Mucosa of rectum (tissue), 2 donors: ENCODE data around the gene UGT2B17.
"Not testable (repeated sequence)": the region's sequence is repeated elsewhere in the genome, so short reads cannot be mapped to it uniquely, and the experiment has no call there.

Experiments
- H3K27ac ChIP-seq, 2 donors: one replicate each; pipeline ENCODE4 v1.7.0; 2013; ENCODE audit warnings: inconsistent platforms in 2 of 2, low read depth in 2 of 2, low read length in 2 of 2
- H3K27me3 ChIP-seq, 2 donors: one replicate each; pipeline ENCODE4 v1.7.0; 2013; ENCODE audit warnings: low read length in 2 of 2; ENCODE audit not compliant: control insufficient read depth in 2 of 2, insufficient read depth in 2 of 2
- H3K36me3 ChIP-seq, 2 donors: one replicate each; pipeline ENCODE4 v1.7.0; 2013; ENCODE audit warnings: low read length in 2 of 2; ENCODE audit not compliant: control insufficient read depth in 2 of 2, insufficient read depth in 2 of 2
- H3K4me1 ChIP-seq, 2 donors: one replicate each; pipeline ENCODE4 v1.7.0; 2013; ENCODE audit warnings: low read length in 2 of 2, mild to moderate bottlenecking in 1 of 2; ENCODE audit not compliant: control insufficient read depth in 2 of 2, insufficient read depth in 2 of 2
- H3K4me3 ChIP-seq, 2 donors: one replicate each; pipeline ENCODE4 v1.7.0; 2013; ENCODE audit warnings: low read length in 2 of 2
- H3K9ac ChIP-seq, 2 donors: one replicate each; pipeline ENCODE4 v1.7.0; 2013; ENCODE audit warnings: low read length in 2 of 2, low read depth in 1 of 2, mild to moderate bottlenecking in 1 of 2
- H3K9me3 ChIP-seq, 2 donors: one replicate each; pipeline ENCODE4 v1.7.0; 2013; ENCODE audit warnings: low read length in 2 of 2; ENCODE audit not compliant: control insufficient read depth in 2 of 2
- donor health status: healthy.
- donor health status: Normal muscosa, but diverticular disease.

The UGT2B17 gene

GRCh38 chr4:68535974-68536373 is 40.1 kb downstream of the UGT2B17 start:
- Histone ChIP-seq H3K27ac (no peak overlapping the region), H3K4me1 (no peaks in the 10 kb centered on the region), H3K9ac (no peak overlapping the region), H3K9me3 (peaks cover 0 to 4% of the 10 kb centered on the region in 2 donors), H3K27me3 (no peaks in the 10 kb centered on the region), H3K4me3 (no peak overlapping the region), H3K36me3 (peaks cover 0 to 26% of the 10 kb centered on the region in 2 donors)

- not testable (repeated sequence) for H3K36me3 ChIP-seq, H3K9ac ChIP-seq, H3K4me3 ChIP-seq, H3K4me1 ChIP-seq, H3K9me3 ChIP-seq, H3K27ac ChIP-seq, H3K27me3 ChIP-seq
Measured at GRCh38 chr4:68522232-68522631, 53.9 kb downstream of the UGT2B17 start.

DNA sequence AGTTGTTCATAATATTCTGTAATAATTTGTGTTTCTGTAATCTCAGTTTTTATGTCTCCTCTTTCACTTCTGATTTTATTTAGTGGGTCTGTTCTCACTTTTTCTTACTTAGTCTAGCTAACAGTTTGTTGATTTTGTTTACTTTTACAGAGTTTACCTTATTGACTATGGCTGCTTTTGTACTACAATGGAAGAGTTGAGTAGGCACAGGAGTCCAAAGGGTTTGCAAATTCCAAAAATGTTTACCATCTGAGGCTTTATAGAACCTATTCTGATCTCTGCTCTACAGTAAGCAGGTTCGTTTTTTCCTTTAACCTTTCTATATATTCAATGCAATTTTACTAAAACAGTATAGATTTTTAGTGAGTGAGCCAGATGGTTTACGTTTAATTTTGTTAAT is 55.1 kb downstream of the UGT2B17 start:
- Histone ChIP-seq H3K4me3 (no peak overlapping the region), H3K4me1 (no peaks in the 10 kb centered on the region), H3K9me3 (no peaks in the 10 kb centered on the region), H3K27me3 (no peaks in the 10 kb centered on the region), H3K36me3 (no peaks in the 10 kb centered on the region), H3K27ac (no peak overlapping the region), H3K9ac (no peak overlapping the region)

DNA sequence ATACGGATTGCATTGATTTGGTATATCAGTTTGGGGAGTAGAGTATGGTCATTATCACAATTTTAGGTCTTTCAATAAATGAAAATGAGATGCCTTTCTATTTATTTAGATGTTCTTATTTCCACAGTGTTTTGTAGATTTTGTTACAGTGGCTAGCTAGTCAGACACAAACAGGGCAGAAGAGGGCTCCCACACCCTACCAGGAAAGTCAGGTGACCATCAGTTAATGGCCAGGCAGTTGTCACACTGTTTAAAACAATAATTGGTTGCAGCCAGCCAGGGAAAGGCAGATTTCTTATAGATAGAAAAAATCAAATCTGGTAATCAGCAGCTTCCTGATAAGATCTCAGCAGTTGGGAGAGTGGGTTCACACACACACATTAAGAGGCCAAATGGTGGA is 57.2 kb downstream of the UGT2B17 start:
- H3K36me3 ChIP-seq = no peaks in the 10 kb centered on the region
- no peaks in the 10 kb centered on the region for H3K4me1 ChIP-seq
- no peaks in the 10 kb centered on the region for H3K9me3 ChIP-seq
- no peak overlapping the region for H3K9ac ChIP-seq
- H3K4me3 ChIP-seq = no peak overlapping the region
- no peak overlapping the region for H3K27ac ChIP-seq
- H3K27me3 ChIP-seq = no peaks in the 10 kb centered on the region

DNA sequence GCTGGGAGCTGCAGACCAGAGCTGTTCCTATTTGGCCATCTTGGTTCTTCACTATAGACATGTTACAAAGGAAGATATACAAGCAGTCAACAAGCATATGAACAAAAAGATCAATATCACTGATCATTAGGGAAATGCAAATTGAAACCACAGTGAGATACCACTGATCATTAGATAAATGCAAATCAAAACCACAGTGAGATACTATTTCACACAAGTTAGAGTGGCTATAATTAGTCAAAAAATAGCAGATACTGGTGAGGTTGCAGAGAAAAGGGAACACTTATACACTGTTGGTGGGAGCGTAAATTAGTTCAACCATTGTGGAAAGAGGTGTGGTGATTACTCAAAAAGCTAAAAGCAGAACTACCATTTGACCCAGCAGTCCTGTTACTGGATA is 70.7 kb downstream of the UGT2B17 start:
- not testable (repeated sequence) for H3K9me3 ChIP-seq, H3K4me1 ChIP-seq, H3K36me3 ChIP-seq, H3K27me3 ChIP-seq, H3K4me3 ChIP-seq, H3K9ac ChIP-seq, H3K27ac ChIP-seq

DNA sequence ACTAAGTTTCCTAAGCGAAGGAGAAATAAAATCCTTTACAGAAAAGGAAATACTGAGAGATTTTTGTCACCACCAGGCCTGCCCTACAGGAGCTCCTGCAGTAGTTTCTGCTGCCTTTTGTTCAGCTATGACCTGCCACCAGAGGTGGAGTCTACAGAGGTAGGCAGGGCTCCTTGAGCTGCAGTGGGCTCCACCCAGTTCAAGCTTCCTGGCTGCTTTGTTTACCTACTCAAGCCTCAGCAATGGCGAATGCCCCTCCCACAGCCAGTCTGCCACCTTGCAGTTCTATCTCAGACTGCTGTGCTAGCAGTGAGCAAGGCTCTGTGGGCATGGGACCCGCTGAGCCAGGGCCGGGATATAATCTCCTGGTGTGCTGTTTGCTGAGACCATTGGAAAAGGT is 71.3 kb downstream of the UGT2B17 start:
- H3K27me3 ChIP-seq, H3K4me1 ChIP-seq, H3K36me3 ChIP-seq, H3K9me3 ChIP-seq, H3K4me3 ChIP-seq, H3K27ac ChIP-seq, H3K9ac ChIP-seq: not testable (repeated sequence)

- not testable (repeated sequence) for H3K9me3 ChIP-seq, H3K9ac ChIP-seq, H3K36me3 ChIP-seq, H3K27ac ChIP-seq, H3K4me3 ChIP-seq, H3K27me3 ChIP-seq, H3K4me1 ChIP-seq
Measured at GRCh38 chr4:68503462-68503861, 72.7 kb downstream of the UGT2B17 start.

GRCh38 chr4:68499021-68499420 is 77.1 kb downstream of the UGT2B17 start:
- Histone ChIP-seq H3K9ac (no peak overlapping the region), H3K9me3 (no peaks in the 10 kb centered on the region), H3K4me1 (peaks cover 0 to 3% of the 10 kb centered on the region in 2 donors), H3K27me3 (no peaks in the 10 kb centered on the region), H3K36me3 (no peaks in the 10 kb centered on the region), H3K4me3 (peak overlapping the region; percentile 16 to 35), H3K27ac (no peak overlapping the region)

DNA sequence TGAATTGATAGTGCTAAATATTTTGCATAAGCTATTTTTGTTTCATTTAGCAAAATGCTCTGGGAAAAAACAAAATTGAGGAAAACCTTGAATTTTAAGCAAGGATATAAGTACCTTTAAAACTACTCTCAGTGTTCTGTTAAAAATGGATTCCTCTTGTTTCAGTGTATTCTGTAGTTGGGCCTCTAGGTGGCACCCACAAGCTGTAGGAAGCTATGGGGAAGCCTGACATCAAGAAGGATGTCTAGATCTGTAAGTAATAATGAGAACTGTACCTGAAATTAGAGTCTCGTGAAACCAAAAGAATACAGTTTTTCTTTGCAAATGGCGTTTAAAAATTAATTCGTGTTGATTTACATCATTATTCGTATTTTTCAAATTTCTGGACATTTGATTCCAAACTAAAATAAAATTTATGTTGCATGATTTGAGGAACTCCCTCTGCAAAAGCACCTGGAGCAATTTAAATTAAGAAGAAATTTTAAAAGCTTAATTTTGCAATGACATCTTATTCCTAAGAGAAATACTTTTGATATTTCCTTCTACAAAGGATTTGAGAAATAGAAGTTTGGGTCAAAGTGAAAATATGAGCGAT is 77.6 kb downstream of the UGT2B17 start:
- H3K4me3 ChIP-seq = peak overlapping the region in 1 of 2 donors; percentile 35
- no peaks in the 10 kb centered on the region for H3K27me3 ChIP-seq
- no peaks in the 10 kb centered on the region for H3K9me3 ChIP-seq
- H3K4me1 ChIP-seq = peaks cover 0 to 3% of the 10 kb centered on the region in 2 donors
- H3K27ac ChIP-seq = no peak overlapping the region
- H3K9ac ChIP-seq = no peak overlapping the region
- H3K36me3 ChIP-seq = no peaks in the 10 kb centered on the region

DNA sequence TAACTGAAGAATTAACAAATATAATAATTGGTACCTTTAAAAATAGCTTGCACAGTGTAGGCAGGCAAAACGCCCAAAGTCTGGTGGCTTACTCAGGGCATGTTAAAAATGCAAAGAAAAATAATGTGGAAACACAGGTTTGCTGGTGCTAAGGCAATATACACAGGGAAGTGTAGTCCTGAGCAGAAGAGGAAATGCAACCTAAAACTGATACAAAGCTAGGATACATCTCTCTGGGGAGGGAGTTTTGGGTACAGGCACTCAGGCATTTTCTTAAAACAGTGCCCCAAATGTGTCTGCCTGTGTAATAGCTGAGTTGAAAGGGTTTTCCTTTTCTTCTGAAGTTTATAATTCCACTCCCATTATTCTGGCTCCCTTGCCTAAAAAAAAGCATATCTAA is 81.4 kb downstream of the UGT2B17 start:
- peaks cover 0 to 3% of the 10 kb centered on the region in 2 donors for H3K4me1 ChIP-seq
- H3K36me3 ChIP-seq = no peaks in the 10 kb centered on the region
- H3K27ac ChIP-seq = no peak overlapping the region
- no peaks in the 10 kb centered on the region for H3K27me3 ChIP-seq
- no peak overlapping the region for H3K9ac ChIP-seq
- H3K9me3 ChIP-seq = no peaks in the 10 kb centered on the region
- H3K4me3 ChIP-seq = no peak overlapping the region
